Activated CD4-positive, alpha-beta T cell treated with anti-CD3 and anti-CD28 coated beads, Interleukin-2, Interleukin-4, amounts not matched to agents 100 ng/mL and 50 ng/mL, durations not matched to agents 16 hours and 8 hours (primary cell): ENCODE measurements around the gene FAM3C.
"Not testable (repeated sequence)": the region's sequence is repeated elsewhere in the genome, so short reads cannot be mapped to it uniquely, and the experiment has no call there.

Source experiments
- DNase-seq: peaks from one replicate; pipeline ENCODE4 v3.0.0-alpha.2; 2020; ENCODE audit warnings: low spot score

Gene FAM3C

DNA sequence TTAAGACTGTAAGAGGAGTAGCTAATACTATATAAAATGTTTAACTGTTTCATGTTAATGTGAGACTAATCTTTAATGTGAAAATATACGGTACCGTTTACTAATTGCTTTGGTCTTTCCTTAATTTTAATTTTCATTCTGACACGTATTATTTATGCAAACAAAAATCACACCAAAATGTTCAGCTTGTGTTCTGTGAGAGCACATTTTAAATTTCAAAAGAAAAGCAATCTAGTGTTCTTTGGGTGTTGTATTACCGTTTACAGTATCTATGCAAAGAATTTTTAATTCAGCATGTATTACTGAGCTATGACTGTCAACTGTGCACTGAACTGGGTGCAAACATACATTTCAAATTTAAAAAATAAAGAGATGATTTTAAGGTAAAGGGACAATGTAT is 65.1 kb downstream of the FAM3C start:
- no peak for DNase-seq

DNA sequence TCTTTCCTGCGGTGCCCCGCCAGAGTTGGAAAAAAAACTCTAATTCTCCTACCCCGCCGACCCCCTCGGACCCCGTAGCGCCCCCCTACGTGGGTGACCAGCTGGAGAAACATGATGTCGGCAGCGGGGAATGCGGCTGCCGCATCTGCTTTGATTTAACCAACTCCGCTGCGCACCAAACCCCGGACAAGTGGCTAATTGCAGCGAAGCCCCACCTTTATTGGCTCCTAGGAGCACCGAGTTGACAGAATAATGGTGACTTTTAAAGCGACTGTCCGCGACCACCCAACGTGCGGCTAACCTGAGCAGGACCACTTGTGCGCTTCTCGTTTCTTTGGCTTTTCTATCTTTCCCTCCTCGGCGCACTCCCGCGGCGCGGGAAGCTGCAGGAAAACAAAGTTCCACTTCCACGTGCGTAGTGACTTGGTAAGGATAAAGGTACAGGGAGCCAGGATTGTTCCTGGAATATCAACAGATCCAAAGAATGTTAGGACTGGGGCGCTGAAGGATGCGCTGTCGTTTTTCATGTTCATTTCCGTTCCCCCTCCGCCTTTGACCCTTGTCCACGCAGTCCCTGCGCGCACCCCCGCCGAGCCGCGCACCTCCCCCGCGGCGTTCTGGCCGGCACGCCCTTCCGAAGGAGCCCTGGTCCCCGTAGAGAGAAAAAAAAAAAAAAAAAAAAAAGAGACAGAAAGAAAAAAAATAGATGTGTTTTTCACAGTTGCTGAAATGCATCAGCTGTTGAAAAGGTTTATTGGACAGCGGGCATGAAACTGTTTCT is 65.9 kb downstream of the FAM3C start:
- DNase-seq, result no peak

GRCh38 chr7:121329191-121330052 is 66.7 kb downstream of the FAM3C start:
- DNase-seq, result peak; percentile 28

DNA sequence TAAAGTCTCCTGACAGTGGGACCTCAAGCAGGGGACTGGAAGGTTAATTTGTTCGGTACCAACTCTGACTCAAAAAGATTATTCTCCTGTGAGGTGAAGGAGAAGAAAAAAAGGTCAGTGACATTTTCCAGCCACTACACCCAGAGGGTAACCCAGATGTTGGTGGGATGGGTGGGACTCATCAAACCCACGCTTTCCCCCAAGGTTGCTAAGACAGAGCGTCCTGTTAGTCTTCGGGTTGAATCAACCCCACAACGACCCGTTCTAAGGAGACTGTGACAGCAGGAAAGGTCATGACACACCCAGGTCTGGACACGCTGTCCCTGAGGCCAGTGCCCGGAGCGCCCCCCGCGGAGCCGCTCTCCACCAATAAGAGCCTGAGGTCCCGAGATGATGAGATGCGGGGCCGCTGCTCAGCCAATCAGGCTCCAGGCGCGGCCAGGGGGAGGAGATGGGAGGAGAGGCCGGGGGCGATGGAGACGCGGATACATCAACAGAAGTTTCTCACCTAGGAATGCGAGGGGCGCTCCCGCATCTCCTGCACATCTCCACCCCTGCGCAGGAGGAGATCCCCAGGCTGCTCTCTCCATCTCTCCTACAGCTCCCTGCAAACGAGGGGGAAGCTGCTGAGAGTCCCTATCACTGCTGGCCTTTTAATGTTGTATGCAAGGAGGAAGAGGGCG is 67.5 kb downstream of the FAM3C start, which contains the start of gene WNT16:
TSS of gene WNT16 (plus strand) at position 493 of the 683 bp plus-strand sequence. CDS start 293 bp downstream, outside the sequence.
- DNase-seq, result no peak

- no peak for DNase-seq
These were observed 68.4 kb downstream of the FAM3C start for GRCh38 chr7:121327671-121328070.

DNA sequence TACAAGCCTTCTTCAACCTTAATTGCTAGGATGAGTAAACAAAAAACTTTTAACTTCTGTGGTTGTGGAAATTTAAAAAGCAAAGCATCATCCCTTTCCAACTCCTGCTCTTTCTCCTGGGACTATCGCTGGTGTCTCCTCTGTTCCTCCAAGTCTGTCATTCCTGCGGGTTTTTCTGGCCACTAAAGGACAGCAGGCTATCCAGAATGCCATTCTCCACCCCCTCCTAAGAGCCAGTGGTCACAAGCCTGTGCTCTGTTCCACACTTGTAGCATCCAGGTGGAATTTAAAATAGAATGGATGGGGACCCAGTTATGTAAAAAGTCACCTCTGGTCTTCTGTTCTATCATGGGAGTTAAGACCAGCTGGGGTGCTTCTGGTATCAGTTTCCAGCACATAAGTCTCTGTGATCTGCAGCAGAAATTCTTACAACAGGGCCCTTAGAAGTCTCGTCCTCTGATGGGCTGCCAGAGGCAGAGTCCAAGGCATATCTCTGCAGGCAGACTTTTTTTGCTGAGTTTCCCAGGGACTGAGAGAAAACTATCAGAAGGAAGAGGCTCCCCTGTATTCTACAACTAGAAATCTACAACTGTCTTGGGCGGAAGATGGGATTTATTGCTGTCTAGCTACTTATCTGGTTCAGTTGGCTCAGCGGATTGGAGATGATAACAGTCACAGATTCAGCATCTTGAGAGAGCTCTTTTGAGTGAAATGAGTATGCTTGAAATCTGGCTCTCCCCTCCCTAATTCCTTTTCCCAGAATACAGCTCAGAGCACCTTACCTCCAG is 72.4 kb downstream of the FAM3C start:
- no peak for DNase-seq

DNA sequence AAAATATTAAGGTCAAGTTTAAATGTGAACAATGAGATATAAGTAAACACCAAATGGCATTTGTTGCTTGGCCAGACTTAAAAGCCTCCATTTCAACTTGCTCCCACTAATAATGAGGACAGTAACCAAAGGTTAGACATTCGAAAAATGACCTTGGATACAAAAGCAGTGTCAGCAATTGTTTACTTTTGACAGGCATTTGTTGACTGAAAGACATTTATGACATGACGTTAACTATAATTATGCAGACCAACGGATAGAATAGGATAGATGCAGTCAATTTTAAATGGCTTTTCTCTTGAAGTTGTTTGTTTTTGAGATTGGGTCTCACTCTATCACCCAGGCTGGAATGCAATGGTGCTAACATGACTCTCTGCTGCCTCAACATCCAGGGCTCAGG is 73.6 kb downstream of the FAM3C start:
- no peak for DNase-seq

GRCh38 chr7:121315170-121315569 is 80.9 kb downstream of the FAM3C start:
- DNase-seq, result not testable (repeated sequence)

- no peak for DNase-seq
These were observed 82.1 kb downstream of the FAM3C start for GRCh38 chr7:121313793-121314676.

DNA sequence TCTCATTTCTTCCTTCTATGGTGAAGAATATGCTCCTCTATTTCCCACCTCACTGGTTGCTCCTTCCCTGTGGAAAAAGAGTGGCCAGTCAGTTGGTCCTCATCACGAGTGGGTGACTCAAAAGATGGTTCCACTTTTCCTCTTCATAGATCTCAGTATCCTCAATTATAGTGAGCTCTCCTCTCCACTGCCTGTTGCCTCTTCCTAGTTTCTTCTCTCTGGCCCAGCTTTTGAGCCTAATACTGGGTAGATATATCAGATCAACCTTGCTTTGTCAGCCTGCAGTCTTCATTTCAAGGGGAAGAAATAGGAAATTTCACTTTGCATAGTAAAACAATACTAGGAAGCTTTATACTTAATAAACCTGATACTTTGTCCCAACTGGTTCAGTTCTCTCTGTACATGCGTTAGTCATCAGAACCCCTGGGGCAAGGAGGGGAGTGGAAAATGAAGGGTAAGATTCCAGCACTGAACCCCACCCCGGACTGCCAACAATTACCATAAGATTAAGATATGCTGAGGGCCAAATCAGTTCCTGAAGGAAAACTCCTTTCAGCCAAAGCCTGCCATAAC is 82.8 kb downstream of the FAM3C start:
- DNase-seq, result no peak

DNA sequence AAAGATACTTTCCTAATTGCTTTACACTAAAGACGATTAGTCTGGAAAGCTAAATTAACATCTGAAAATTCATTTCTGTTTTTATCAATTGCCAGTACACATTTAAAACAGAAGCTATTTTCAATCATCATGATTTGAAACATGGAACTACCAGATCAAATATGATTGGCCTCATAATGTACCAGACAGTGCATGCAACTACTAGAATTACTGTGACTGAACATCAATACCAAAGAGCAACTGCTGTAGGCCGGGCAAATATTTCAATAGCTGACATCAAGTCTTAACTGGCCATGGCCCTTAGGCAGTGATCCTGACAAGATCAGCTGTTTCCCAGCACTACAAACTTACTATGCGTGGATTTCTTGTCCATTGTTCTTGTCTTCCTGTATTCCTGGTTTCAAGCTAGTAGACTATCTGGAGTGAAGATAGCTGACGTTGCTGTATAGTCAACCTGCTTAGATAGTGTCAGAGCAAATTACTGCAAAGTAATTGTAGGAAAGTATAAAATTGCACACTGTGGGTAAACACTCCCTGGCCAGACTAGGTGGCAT is 89.0 kb downstream of the FAM3C start:
- DNase-seq, result no peak

GRCh38 chr7:121306565-121306964 is 89.5 kb downstream of the FAM3C start:
- no peak for DNase-seq

DNA sequence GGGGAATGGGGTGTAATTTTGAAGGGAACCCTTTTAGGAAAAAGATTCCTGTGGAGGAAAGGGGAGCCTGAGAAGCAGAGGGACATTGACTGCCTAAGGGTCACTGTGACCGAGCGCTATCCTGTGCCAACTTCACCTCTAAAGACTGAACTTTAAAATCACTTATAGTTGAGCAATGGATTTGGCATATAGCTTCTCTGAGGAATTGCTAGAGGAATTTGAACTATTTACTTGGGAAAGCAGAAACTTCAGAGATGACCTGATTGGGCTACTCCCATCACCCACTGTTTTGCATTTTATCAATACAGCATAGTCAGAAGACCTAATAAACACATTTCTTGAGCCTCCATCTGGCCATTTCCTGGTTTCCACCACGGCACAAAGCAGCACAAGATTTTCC is 91.0 kb downstream of the FAM3C start:
- no peak for DNase-seq

DNA sequence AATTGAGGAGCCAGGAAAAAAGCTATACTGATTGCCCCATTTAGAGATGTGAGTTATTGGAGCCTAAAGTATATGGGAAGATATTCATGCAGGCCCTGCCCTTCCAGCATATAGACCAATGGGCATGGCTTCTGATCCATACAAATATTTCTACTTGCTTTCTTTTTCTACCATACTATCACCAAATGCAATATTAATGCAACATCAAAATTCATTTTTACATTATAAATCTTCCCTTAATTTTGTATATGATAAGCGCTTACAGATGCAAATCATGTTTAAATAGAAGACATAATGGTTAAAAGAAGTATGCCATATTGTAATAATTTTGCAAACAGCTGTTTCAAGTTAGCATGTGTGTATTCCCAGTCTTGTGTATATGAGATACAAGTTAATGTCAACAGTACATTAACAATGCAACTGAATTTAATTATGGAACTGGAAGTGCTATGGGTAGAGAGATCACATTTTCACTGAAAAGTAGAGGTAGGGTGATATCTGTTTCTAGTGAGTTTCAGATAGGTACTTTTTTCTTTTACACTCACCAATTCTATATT is 91.9 kb downstream of the FAM3C start:
- DNase-seq, result no peak

DNA sequence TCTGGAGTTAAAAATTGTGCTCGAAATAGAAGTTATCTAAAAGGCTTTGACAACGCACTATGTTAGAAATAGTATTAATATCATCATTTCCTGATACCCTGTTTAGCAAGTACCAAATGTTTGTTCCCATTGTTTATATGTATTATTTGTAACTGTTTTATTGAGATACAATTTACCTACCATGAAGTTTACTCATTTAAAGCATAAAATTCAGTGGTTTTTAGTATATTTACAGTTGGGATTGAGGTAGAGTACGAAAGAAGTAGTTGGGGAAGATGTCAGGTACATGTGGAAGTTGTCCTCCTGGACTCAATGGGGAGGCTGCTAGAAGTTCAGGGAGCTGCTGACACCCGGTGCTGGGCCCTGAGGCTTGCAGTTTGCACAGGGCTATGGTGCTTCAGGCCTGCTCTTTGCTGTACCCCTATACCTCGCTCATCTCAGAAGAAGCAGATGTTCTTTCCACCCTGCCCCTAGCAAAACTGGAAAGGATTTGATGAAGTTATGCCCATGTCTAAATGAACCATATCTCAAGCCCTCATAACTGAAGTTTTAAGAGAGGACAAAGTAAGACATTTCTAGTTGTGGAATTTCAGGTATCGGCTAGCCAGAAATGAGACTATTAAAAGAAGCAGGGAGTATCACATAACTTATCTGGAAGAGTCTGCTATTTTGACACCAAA is 92.5 kb downstream of the FAM3C start:
- DNase-seq, result no peak

- DNase-seq, result no peak
These were observed 93.8 kb downstream of the FAM3C start for GRCh38 chr7:121302214-121302745.

DNA sequence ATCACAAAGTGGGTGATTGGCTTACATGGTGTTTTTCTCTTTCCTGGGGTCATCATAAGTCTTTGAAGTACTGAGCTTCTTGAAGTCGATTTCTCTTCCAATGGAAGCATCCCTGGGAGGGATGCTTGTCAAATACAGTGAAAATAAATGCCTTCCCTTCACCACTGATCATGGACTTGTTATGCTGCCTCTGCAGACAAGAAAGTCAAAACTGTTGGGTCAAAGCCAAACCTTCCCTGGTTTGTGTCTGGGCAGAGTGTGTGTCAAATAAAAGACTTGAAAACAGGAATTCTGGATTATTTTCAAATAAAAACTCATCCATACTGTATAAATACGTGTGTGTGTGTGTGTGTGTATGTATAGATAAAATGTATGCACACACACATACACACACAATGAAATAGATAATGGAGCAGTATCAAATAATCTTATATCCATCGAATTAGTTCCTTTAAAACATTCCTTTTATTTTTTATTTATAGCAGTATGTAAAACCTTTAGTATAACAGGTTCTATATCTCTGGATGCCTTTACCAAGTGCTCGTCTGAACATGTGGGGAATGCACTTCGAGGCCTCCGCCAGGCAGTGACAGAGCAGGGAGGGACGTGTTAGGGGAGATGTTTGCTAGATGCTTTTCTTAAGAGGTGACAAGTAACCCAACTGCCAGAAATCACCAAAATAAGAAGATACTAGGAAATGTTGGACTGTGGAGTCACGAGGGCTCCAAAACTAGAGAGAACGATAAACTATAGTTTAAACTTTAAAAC is 94.5 kb downstream of the FAM3C start:
- DNase-seq, result no peak
